WERI-Rb-1 (cell line): ENCODE results near the gene FADS1.

Experiments used
- DNase-seq: peaks from one replicate; pipeline ENCODE4 v3.0.0-alpha.2; 2020
- H3K27ac ChIP-seq: fragments of 250-450 bp; sonication (Bioruptor Pico); 2 replicates; pipeline ENCODE4 v1.5.1; 2020; ENCODE audit warnings: mild to moderate bottlenecking, moderate library complexity
- H3K27me3 ChIP-seq: fragments of 250-450 bp; sonication (Bioruptor Pico); 2 replicates; pipeline ENCODE4 v1.5.1; 2021; ENCODE audit warnings: mild to moderate bottlenecking, low read depth, moderate library complexity; ENCODE audit not compliant: insufficient read depth, severe bottlenecking
- H3K36me3 ChIP-seq: fragments of 250-450 bp; sonication (Bioruptor Pico); 2 replicates; pipeline ENCODE4 v1.5.1; 2020; ENCODE audit warnings: mild to moderate bottlenecking, moderate library complexity
- H3K4me3 ChIP-seq: 2 replicates; pipeline ENCODE4 v1.5.1; 2011; ENCODE audit warnings: low read depth, mild to moderate bottlenecking, control low read depth, low read length
- H3K9me3 ChIP-seq: fragments of 250-450 bp; sonication (Bioruptor Pico); 2 replicates; pipeline ENCODE4 v1.5.1; 2021; ENCODE audit warnings: mild to moderate bottlenecking, moderate library complexity; ENCODE audit not compliant: severe bottlenecking
- CTCF ChIP-seq: IDR thresholded peaks from 2 replicates; pipeline ENCODE4 v1.5.1; 2011; ENCODE audit warnings: low read depth, mild to moderate bottlenecking, control low read depth, inconsistent platforms, low read length

The FADS1 gene

GRCh38 chr11:61797263-61797944 lies 19.4 kb downstream of the FADS1 start:
- DNase-seq, result peak; percentile 72
- H3K27ac ChIP-seq, result no peak overlapping the region
- peaks cover 89% of the 10 kb centered on the region for H3K36me3 ChIP-seq
- H3K9me3 ChIP-seq, result no peaks in the 10 kb centered on the region
- H3K27me3 ChIP-seq, result no peaks in the 10 kb centered on the region
- TF ChIP-seq CTCF, result peak; percentile 58
- H3K4me3 ChIP-seq, result no peak overlapping the region

GRCh38 chr11:61795876-61796526 lies 20.8 kb downstream of the FADS1 start:
- TF ChIP-seq CTCF, result no peak
- Histone ChIP-seq H3K27ac (no peak overlapping the region), H3K9me3 (no peaks in the 10 kb centered on the region), H3K36me3 (peaks cover 77% of the 10 kb centered on the region), H3K4me3 (no peak overlapping the region), H3K27me3 (no peaks in the 10 kb centered on the region)
- DNase-seq, result no peak

- Histone ChIP-seq H3K4me3 (no peak overlapping the region), H3K27ac (no peak overlapping the region), H3K27me3 (no peaks in the 10 kb centered on the region), H3K9me3 (no peaks in the 10 kb centered on the region), H3K36me3 (peaks cover 71% of the 10 kb centered on the region)
- no peak for DNase-seq
- no peak for TF ChIP-seq CTCF
Measured at GRCh38 chr11:61795459-61795858, 21.3 kb downstream of the FADS1 start.

- H3K9me3 ChIP-seq, result no peaks in the 10 kb centered on the region
- H3K4me3 ChIP-seq, result no peak overlapping the region
- no peak for DNase-seq
- H3K36me3 ChIP-seq, result peaks cover 70% of the 10 kb centered on the region
- no peak for TF ChIP-seq CTCF
- H3K27ac ChIP-seq, result no peak overlapping the region
- H3K27me3 ChIP-seq, result no peaks in the 10 kb centered on the region
Measured at GRCh38 chr11:61794579-61794978, 22.2 kb downstream of the FADS1 start.

GRCh38 chr11:61793829-61794204 lies 23.0 kb downstream of the FADS1 start:
- no peak for TF ChIP-seq CTCF
- H3K27me3 ChIP-seq, result no peaks in the 10 kb centered on the region
- peaks cover 72% of the 10 kb centered on the region for H3K36me3 ChIP-seq
- peak overlapping the region; percentile 100 for H3K27ac ChIP-seq
- no peak for DNase-seq
- peak overlapping the region; percentile 98 for H3K4me3 ChIP-seq
- H3K9me3 ChIP-seq, result no peaks in the 10 kb centered on the region
